Hepatic stellate cell (primary cell): Measurements from ENCODE around the gene COMT.

Experiments used
- DNase-seq: peaks from one replicate; pipeline ENCODE4 v3.0.0; 2011; ENCODE audit warnings: low spot score

COMT gene

GRCh38 chr22:19957445-19957844 is 15.9 kb downstream of the COMT start:
- no peak for DNase-seq

- no peak for DNase-seq
These were observed 16.8 kb downstream of the COMT start for GRCh38 chr22:19958083-19959042.

- no peak for DNase-seq
These were observed 17.5 kb downstream of the COMT start for GRCh38 chr22:19959043-19959586.

GRCh38 chr22:19959587-19960490 is 18.3 kb downstream of the COMT start:
- DNase-seq: no peak

- no peak for DNase-seq
These were observed 19.1 kb downstream of the COMT start for GRCh38 chr22:19960491-19961200.

GRCh38 chr22:19961201-19961580 is 19.6 kb downstream of the COMT start:
- no peak for DNase-seq

GRCh38 chr22:19961868-19962245 is 20.3 kb downstream of the COMT start:
- no peak for DNase-seq

- DNase-seq: peak; percentile 84
These were observed 20.8 kb downstream of the COMT start for GRCh38 chr22:19962246-19962908.

GRCh38 chr22:19962909-19963806 is 21.6 kb downstream of the COMT start:
- DNase-seq: no peak

- no peak for DNase-seq
These were observed 22.5 kb downstream of the COMT start for GRCh38 chr22:19963863-19964642.

GRCh38 chr22:19964701-19965386 is 23.3 kb downstream of the COMT start:
- no peak for DNase-seq

- DNase-seq: no peak
These were observed 24.5 kb downstream of the COMT start for GRCh38 chr22:19965771-19966709.

GRCh38 chr22:19966908-19967750 is 25.6 kb downstream of the COMT start:
- DNase-seq: no peak

- no peak for DNase-seq
These were observed 26.4 kb downstream of the COMT start for GRCh38 chr22:19967850-19968449.

- DNase-seq: no peak
These were observed 26.9 kb downstream of the COMT start for GRCh38 chr22:19968450-19968891.
